Measurements from ENCODE around the gene ZIM2. TPM values are rescaled to one million over a fixed set of nuclear protein-coding genes. Genes with fewer than 3 reads are reported as not detected.
A peak's percentile ranks its signal among the peaks of the same experiment; 100 is the strongest.
"Not testable (repeated sequence)": the region's sequence is repeated elsewhere in the genome, so short reads cannot be mapped to it uniquely, and the experiment has no call there.

Gene ZIM2
- total RNA-seq, 1 donor: not detected

DNA sequence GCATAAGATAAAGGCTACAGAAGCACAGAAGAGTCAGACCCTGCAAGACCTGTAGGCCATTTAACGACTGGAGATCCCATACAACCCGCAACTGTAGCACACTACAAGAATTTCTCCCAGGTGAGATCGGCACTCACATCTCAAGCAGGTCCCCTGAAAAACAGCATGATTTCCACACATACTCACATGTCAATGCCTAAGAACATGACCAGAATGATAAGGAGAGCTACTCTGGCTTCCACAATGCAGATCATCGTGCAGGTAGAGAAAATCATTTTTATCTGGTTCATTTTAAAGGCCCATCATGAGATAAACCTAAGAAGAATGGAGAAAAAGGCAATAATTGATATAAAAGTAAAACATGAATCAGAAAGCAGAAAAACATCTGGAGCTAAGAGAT lies 17.5 kb upstream of the ZIM2 start:
- no peak for DNase-seq (ENCODE audit: low read depth)
- TF ChIP-seq, protein P1, sequence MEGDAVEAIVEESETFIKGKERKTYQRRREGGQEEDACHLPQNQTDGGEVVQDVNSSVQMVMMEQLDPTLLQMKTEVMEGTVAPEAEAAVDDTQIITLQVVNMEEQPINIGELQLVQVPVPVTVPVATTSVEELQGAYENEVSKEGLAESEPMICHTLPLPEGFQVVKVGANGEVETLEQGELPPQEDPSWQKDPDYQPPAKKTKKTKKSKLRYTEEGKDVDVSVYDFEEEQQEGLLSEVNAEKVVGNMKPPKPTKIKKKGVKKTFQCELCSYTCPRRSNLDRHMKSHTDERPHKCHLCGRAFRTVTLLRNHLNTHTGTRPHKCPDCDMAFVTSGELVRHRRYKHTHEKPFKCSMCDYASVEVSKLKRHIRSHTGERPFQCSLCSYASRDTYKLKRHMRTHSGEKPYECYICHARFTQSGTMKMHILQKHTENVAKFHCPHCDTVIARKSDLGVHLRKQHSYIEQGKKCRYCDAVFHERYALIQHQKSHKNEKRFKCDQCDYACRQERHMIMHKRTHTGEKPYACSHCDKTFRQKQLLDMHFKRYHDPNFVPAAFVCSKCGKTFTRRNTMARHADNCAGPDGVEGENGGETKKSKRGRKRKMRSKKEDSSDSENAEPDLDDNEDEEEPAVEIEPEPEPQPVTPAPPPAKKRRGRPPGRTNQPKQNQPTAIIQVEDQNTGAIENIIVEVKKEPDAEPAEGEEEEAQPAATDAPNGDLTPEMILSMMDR (IDR thresholded peaks at IDR 0.05; ENCODE audit: insufficient read depth, low read depth, low read length): no peak
- H3K4me3 ChIP-seq (ENCODE audit: low read depth, low read length): no peak overlapping the region

DNA sequence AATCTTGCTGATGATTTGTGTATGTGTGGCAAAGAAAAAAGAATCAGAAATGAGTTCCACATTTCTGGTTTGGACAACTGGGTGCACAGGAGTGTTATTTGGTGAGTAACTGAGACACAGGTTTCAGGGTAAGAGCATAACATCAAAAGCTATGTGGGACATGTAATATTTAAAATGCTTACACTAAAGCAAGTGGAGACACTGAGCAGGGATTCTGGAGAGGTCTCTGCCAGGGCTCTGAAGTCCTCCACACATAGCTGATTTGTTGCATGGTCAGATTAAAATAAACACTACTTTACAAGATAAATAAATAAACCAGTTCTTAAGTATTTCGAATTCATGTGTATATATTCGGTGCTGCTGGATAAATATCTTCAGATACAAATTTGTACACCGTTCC lies 16.3 kb upstream of the ZIM2 start:
- TF ChIP-seq, protein P1 (IDR thresholded peaks at IDR 0.05; ENCODE audit: insufficient read depth, low read depth, low read length): no peak
- no peak for DNase-seq (ENCODE audit: low read depth)
- H3K4me3 ChIP-seq (ENCODE audit: low read depth, low read length): no peak overlapping the region

DNA sequence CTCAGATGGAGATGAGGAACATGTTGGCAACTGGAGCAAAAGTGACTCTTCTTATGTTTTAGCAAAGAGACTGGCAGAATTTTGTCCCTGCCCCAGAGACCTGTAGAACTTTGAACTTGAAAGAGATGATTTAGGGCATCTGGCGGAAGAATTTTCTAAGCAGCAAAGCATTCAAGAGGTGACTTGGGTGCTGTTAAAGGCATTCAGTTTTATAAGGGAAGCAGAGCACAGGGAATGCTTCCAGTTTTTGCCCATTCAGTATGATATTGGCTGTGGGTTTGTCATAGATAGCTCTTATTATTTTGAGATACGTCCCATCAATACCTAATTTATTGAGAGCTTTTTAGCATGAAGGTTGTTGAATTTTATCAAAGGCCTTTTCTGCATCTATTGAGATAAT lies 11.8 kb upstream of the ZIM2 start:
- not testable (repeated sequence) for DNase-seq (ENCODE audit: low read depth); H3K4me3 ChIP-seq (ENCODE audit: low read depth, low read length)

DNA sequence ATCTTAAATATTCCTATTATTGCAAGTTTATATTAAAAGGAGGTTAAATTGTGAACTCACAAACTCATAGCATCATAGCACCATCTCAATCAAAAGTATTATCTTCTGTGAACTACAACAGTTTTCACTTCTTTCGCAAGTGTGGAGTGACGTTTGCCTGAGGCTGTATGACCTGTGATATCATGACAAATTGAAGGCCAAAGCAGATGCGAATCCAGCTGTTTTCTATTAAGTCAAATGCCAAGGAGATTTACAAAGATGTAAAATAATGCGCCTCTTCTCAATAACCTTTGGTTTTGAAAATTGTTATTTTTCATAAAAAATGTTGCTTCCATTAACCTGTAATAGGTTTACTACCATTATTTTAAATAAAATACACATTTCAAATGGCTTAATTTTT lies 7.6 kb upstream of the ZIM2 start:
- H3K4me3 ChIP-seq (ENCODE audit: low read depth, low read length): no peak overlapping the region
- TF ChIP-seq, protein P1 (IDR thresholded peaks at IDR 0.05; ENCODE audit: insufficient read depth, low read depth, low read length): no peak
- no peak for DNase-seq (ENCODE audit: low read depth)

DNA sequence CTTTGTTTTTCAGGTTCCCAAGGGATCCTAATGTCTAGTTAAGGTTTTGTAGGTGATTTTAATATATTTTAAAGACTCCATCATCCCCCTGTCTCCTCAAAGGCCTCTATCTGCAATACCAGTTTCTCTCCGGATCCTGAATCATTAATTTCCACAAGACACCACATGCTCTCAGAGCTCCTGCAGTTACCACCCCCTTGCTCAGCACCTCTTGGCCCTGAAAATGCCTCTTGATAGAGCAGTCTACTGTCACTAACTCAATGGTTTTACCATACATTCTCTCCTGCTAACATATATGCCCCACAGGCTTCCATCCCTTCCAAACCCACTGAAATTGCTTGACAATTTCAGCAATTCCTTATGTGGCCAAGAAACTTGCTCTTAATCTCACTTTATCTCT lies 1.9 kb upstream of the ZIM2 start:
- no peak for DNase-seq (ENCODE audit: low read depth)
- TF ChIP-seq, protein P1 (IDR thresholded peaks at IDR 0.05; ENCODE audit: insufficient read depth, low read depth, low read length): no peak
- no peak overlapping the region for H3K4me3 ChIP-seq (ENCODE audit: low read depth, low read length)

DNA sequence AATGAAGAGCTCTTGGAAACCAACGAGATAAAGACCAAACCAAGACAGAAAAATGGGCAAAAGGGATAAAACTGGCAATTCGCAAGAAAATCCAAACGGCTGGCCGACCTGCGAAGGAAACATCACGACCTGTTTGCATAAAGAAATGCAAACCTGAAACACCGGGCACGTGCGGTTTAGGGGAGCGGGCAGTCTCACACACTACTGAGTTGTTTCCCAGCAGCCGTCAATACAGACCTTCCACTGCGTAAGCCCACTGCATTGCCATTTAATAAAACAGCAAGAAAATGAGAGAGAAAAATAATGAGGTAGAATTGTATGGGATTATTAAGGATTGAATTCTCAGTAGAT lies 642 bp upstream of the ZIM2 start:
- no peak overlapping the region for H3K4me3 ChIP-seq (ENCODE audit: low read depth, low read length)
- no peak for DNase-seq (ENCODE audit: low read depth)
- TF ChIP-seq, protein P1 (IDR thresholded peaks at IDR 0.05; ENCODE audit: insufficient read depth, low read depth, low read length): no peak

DNA sequence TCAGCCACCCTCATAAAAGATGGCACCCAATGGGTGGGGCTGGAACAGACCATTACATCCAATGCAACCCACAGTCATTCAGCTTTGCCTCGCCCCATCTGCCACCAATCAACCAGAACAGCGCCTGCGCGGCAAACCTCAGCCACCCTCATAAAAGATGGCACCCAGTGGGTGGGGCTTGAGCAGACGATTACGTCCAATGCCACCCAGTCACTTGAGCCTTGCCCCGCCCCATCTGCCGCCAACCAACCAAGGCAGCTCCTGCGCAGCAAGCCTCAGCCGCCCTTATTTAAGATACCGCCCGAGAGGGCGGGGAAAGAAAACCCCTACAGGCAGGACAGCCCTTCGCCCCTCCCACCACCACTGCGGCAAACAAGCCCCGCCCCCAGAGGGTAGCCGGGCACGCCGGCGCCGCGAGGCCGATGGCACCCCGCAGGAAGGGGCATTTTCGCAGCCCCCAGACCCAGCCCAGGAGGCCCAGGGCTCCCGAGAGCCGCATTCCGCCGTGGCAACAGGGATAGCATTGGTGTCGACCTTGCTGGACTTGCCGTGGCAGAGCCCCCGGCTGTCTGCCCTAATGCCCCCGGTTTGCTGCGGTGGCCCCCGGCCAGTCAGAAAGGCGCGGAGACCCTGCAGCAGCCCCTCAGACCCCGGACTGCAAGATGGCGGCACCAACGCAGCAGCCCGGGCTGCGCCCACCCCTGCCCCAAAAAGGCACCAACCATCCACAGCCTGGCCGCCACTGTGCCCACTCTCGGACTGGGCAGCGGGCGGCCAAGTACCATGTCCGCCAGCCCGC lies 675 bp downstream of the ZIM2 start:
- peak overlapping the region; percentile 52 for H3K4me3 ChIP-seq (ENCODE audit: low read depth, low read length)
- TF ChIP-seq, protein P1 (IDR thresholded peaks at IDR 0.05; ENCODE audit: insufficient read depth, low read depth, low read length): no peak
- peak; percentile 83 for DNase-seq (ENCODE audit: low read depth)

Data from fibroblast of villous mesenchyme (primary cell).